Measurements from ENCODE around the gene ASPA. TPM values are rescaled to one million over a fixed set of nuclear protein-coding genes. Genes with fewer than 3 reads are reported as not detected.

The ASPA gene
- total RNA-seq, 2 donors from 2014 or later: 0.59 to 2.0 TPM

- Histone ChIP-seq H3K9ac (ENCODE audit: low read depth in 2 of 2, low read length in 2 of 2) (no peak overlapping the region), H3K4me1 (no peaks in the 10 kb centered on the region), H3K9me3 (no peaks in the 10 kb centered on the region), H3K27ac (no peak overlapping the region), H3K36me3 (no peaks in the 10 kb centered on the region), H3K4me3 (no peak overlapping the region), H3K27me3 (no peaks in the 10 kb centered on the region)
- no peak for TF ChIP-seq CTCF (IDR thresholded peaks at IDR 0.05)
- DNase-seq: no peak
- intact Hi-C loops (cut with DNase I): loop anchor here (10.0 kb wide), 1 partner anchor 108 kb away; no protein-coding TSS in a partner anchor
These were observed 60.9 kb downstream of the ASPA start for GRCh38 chr17:3536716-3537115.

- no peak overlapping the region for H3K4me3 ChIP-seq
- H3K9me3 ChIP-seq: no peaks in the 10 kb centered on the region
- no peaks in the 10 kb centered on the region for H3K4me1 ChIP-seq
- H3K9ac ChIP-seq (ENCODE audit: low read depth in 2 of 2, low read length in 2 of 2): no peak overlapping the region
- no peak for DNase-seq
- no peaks in the 10 kb centered on the region for H3K36me3 ChIP-seq
- no peak for TF ChIP-seq CTCF (IDR thresholded peaks at IDR 0.05)
- intact Hi-C loops (cut with DNase I): loop anchor here (10.0 kb wide), 1 partner anchor 105 kb away; no protein-coding TSS in a partner anchor
- no peak overlapping the region for H3K27ac ChIP-seq
- no peaks in the 10 kb centered on the region for H3K27me3 ChIP-seq
These were observed 64.2 kb downstream of the ASPA start for GRCh38 chr17:3539881-3540540.

GRCh38 chr17:3542410-3543088 lies 66.8 kb downstream of the ASPA start:
- intact Hi-C loops (cut with DNase I): no loop called here
- no peak overlapping the region for H3K27ac ChIP-seq
- DNase-seq: no peak
- H3K36me3 ChIP-seq: no peaks in the 10 kb centered on the region
- H3K4me3 ChIP-seq: no peak overlapping the region
- H3K4me1 ChIP-seq: no peaks in the 10 kb centered on the region
- no peaks in the 10 kb centered on the region for H3K27me3 ChIP-seq
- H3K9ac ChIP-seq (ENCODE audit: low read depth in 2 of 2, low read length in 2 of 2): no peak overlapping the region
- TF ChIP-seq CTCF (IDR thresholded peaks at IDR 0.05): no peak
- H3K9me3 ChIP-seq: no peaks in the 10 kb centered on the region

- intact Hi-C loops (cut with DNase I): no loop called here
- no peak for TF ChIP-seq CTCF (IDR thresholded peaks at IDR 0.05)
- Histone ChIP-seq H3K4me3 (no peak overlapping the region), H3K9me3 (no peaks in the 10 kb centered on the region), H3K36me3 (no peaks in the 10 kb centered on the region), H3K27me3 (no peaks in the 10 kb centered on the region), H3K4me1 (no peaks in the 10 kb centered on the region), H3K27ac (no peak overlapping the region), H3K9ac (ENCODE audit: low read depth in 2 of 2, low read length in 2 of 2) (no peak overlapping the region)
- DNase-seq: no peak
These were observed 67.7 kb downstream of the ASPA start for GRCh38 chr17:3543453-3543852.

GRCh38 chr17:3544365-3544764 lies 68.6 kb downstream of the ASPA start:
- TF ChIP-seq CTCF (IDR thresholded peaks at IDR 0.05): no peak
- Histone ChIP-seq H3K27me3 (no peaks in the 10 kb centered on the region), H3K27ac (no peak overlapping the region), H3K36me3 (no peaks in the 10 kb centered on the region), H3K9me3 (no peaks in the 10 kb centered on the region), H3K4me1 (no peaks in the 10 kb centered on the region), H3K4me3 (no peak overlapping the region), H3K9ac (ENCODE audit: low read depth in 2 of 2, low read length in 2 of 2) (no peak overlapping the region)
- no peak for DNase-seq
- intact Hi-C loops (cut with DNase I): no loop called here
